Measurements from ENCODE around the gene RCOR1.
"Not testable (repeated sequence)": the region's sequence is repeated elsewhere in the genome, so short reads cannot be mapped to it uniquely, and the experiment has no call there.

Gene RCOR1

DNA sequence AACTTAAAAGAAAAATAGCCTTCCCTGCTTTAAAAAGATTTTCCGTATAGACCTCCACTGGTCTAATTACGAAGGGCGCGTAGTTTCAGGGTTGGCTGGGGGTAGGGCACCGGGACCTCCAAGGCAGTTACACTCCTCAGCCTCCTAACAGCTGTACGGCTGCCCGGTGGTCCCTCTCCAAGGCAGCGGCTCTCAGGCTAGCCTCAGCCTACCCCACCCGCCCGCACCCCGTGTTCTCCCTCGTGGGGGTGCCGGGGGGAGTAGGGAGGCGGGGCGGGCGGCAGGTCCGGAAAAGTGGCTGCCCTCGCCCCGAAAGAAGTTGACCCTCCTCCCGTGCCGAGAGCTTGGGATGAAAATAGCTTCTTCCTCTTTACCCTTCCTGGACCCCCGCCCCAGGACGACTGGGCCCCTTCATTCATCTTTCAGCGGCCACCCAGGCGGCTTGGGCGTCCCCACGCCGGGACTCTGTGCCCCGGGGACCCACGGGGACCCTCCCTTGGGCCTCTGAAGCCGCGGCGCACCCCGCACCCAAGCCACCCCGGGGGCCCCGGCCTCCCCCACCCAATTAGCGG lies 991 bp upstream of the RCOR1 start:
- peak in 26 of 58 donors; percentile 13 to 71 (median 54) for DNase-seq

GRCh38 chr14:102592763-102593060 lies 263 bp downstream of the RCOR1 start:
- no peak for DNase-seq

DNA sequence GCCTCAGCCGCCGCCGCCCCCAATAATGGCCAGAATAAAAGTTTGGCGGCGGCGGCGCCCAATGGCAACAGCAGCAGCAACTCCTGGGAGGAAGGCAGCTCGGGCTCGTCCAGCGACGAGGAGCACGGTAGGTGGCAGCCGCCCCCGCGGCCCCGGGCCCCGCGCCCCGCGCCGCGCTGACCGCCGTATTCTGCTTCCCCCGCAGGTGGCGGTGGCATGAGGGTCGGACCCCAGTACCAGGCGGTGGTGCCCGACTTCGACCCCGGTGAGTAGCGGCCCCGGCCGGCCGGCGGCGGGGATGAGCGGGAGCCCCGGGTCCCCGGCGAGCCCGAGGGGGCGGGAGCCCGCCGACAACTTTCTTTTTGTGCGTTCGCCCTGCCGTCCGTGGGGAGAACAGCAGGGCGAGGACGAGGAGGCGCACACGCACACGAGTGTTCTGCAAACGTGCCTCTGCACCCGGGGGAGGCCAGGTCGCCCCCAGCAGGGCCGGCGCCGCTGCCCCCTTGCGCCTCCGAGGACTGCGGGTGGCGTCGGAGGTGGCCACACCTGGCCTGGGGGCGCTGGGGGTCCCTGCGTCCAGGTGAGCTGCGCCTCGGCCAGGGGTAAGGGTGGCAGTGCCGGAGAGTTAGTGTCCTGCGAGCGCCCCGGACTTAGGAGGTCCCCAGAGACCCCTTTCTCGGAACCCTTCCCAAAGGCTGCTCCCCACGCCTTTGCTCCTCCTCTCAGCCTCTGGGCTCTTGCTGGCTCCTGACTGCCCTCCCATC lies 794 bp downstream of the RCOR1 start:
- DNase-seq = peak in 29 of 58 donors; percentile 7 to 51 (median 31)

GRCh38 chr14:102593825-102594137 lies 1.3 kb downstream of the RCOR1 start:
- peak in 1 of 58 donors; percentile 5 for DNase-seq

DNA sequence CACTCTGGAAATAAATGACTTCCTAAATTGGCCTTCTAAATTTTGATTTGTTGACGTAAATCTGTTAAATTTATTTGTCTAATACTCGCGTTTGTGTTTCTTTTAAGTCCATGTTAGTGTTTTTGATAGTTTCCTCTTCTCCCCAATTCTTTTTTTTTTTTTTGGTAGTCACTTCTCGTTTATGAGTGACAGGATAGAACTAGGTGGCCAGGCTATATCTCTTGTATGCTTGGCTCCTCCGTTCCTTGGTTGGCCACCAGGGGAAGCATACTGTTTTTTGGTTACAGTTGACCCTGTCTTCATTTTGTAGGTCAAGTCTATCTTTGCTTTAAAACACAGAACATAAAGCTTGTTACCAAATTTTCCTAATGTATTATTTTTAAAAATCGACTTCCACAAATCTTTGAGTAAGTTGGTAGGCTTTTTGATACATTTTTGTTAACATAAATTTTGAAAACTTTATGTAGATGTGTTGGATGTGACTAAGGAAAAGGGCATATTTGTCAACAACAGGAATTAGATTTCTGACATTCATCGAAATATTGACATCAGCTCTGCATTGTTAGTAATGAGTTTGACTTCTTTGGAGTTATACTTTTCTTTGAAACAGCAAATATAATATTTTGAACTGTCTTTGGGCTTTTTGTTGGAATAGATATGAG lies 2.2 kb downstream of the RCOR1 start:
- DNase-seq = peak in 9 of 58 donors; percentile 5 to 54 (median 28)

DNA sequence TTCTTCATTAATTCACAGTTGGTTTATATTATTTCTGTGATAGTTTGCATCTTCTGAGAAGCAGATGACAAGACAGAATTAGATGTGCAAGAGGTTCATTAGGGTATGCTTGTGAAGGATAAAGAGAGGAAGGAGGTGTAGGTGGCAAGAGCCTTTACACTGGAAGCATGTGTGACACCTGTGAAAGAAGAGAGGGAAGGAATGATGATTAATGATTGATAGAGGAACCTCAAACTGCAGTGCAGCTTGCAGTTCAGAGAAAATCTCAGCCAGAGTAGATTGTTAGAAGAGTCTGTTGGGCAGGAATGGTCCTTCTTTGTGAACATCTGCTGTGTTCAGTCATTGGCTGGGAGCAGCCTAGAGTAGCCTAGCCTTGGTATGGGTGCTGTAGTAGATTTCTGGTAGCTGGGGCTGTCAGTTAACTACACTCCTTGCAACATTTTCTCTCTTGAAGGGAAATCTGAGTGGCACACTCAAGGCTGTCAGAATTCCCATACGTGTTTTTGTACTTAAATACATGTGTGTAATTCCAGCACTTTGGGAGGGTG lies 9.0 kb downstream of the RCOR1 start:
- no peak for DNase-seq

DNA sequence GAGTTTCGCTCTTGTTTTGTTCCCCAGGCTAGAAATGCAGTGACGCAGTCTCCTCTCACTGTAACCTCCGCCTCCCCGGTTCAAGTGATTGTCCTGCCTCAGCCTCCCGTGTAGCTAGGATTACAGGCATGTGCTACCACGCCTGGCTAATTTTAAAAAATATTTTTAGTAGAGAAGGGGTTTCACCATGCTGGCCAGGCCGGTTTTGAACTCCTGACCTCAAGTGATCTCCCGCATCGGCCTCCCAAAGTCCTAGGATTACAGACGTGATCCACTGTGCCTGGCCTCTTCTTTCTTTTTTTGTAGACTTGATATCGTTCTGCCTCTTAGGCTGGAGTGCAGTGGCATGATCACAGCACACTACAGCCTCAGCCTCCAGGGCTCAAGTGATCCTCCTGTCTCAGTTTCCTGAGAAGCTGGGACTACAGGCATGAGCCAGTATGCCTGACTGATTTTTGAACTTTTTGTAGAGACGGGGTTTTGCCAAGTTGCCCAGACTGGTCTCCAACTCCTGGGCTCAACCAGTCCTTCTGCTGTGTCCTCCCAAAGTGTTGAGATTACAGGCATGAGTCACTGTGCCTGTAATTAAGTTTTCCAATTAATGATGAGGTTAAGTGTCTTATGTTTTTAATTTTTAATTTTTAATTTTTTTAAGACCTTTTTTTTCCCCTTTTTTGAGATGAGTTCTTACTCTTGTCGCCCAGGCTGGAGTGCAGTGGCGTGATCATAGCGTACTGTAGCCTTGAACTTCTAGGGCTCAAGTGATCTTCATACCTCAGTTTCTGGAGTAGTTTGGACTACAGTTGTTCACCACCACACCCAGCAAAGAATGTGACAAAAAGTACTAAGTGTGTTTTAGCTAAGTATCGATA lies 10.2 kb downstream of the RCOR1 start:
- no peak for DNase-seq

DNA sequence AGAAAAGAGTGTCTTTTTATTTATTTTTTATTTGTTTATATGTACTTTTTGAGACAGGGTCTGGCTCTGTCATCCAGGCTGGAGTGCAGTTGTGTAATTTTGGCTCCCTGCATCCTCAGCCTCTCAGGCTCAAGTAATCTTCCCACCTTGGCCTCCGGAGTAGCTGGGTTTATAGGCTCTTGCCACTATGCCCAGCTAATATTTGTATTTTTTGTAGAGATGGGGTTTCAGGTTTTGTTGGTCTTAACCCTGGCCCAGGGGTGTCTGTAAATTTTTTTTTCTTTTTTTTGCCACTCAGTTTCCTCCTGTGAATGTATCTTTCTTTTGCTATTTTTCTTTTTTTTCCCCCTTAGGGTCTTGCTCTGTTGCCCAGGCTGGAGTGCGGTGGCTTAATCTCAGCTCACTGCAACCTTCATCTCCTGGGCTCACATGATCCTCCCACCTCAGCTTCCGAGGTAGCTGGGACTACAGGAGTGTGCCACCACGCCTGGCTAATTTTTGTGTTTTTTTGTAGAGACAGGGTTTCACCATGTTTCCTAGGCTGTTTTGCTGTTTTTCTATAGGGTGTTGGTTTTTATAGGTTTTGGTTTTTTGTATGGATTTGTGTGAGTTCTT lies 11.0 kb downstream of the RCOR1 start:
- no peak for DNase-seq

DNA sequence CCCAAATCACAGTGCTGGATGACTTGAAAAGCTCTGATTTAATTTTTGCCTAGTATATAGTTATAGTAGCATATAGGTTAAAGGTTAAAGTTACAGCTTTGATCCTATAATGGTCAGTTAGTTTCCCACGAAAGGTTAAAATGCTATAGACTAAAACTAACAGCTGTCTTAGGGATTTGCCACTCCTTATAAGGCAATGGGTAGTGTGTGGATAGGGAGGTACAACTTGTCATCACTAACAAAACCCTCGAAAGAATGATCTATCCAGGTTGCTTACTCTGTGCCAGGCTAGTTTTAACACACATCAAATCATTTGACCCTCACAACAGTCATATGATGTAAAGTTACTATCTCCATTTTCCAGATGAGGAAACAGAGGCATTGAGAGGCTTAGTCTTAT lies 11.7 kb downstream of the RCOR1 start:
- DNase-seq = no peak

- no peak for DNase-seq
Observed at GRCh38 chr14:102605029-102605428, 12.6 kb downstream of the RCOR1 start.

GRCh38 chr14:102606296-102606695 lies 13.8 kb downstream of the RCOR1 start:
- no peak for DNase-seq

DNA sequence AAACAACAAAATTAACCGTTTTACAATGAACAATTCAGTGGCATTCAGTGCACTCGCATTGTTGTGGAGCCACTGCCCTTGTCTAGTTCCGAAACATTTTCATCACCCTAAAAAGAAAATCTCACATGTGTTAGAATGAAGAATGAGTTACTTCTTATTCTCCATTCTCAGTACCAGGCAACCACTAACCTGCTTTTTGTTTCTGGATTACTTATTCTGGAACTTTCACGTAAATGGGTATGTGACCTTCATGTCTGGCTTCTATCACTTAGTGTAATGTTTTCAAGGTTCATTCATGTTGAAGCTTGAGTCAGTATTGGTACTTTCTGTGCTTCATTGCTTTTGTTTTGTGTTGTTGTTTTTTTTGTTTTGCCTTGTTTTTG lies 15.6 kb downstream of the RCOR1 start:
- no peak for DNase-seq

DNA sequence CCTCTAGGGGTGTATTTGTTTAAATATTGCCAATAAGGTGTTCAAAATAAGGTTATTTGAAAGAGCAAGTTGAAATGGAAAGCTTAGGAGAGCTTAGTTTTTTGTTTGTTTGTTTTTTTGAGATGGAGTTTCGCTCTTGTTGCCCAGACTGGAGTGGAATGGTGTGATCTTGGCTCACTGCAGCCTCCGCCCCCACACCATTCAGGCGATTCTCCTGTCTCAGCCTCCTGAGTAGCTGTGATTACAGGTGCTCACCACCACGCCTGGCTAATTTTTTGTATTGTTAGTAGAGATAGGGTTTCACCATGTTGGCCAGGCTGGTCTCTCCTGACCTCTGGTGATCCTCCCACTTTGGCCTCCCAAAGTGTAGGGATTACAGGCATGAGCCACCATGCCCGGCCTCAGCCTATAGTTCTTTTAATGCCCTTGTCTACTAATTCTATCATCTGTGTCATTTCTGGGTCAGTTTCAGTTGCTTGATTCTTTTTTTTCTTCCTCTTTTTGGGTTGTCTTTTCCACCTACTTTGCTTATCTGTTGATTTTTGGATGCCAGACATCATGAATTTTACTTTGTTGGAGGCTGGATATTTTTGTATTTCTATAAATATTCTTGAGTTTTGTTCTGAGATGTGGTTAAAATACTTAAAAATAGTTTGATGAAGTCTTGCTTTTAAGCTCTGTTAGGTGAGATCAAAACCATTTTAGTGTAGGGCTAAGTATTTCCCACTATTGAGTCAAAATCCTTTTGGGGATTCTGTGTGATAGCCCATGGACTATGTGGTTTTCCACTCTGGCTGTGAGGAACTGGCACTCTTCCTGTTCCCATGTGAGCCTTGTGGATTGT lies 18.7 kb downstream of the RCOR1 start:
- no peak for DNase-seq

DNA sequence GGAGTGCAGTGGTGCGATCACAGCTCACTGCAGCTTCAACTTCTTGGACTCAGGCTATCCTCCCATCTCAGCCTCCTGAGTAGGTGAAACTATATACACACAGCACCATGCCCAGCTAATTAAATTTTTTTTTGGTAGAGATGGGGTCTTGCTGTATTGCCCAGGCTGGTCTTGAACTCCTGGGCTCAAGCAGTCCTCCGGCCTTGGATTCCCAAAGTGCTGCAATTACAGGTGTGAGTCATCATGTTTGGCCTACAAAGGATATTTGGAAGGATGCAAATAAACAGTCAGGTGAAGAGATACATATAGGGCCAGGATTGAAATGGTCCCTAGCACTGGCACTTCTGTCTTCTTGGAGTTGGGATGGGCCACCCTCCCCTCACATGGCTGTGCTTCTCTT lies 23.9 kb downstream of the RCOR1 start:
- no peak for DNase-seq

DNA sequence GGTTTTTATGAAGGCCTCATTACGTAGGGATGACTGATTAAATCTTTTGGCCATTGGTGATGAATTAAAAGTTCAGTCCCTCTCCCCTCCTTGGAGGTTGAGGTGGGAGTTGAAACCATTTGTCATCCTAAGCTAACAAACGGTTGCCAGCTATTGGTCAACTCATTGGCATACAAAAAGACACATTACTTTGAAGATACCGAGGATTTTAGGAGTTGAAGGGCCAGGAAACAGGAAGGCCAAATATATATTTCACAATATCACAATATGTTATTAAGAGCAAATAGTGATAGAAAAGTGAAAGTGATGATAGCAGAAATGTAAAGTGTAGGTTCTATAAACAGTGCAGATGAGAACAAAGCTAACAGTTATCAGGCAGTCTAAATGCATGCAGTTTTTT lies 24.4 kb downstream of the RCOR1 start:
- DNase-seq = no peak

DNA sequence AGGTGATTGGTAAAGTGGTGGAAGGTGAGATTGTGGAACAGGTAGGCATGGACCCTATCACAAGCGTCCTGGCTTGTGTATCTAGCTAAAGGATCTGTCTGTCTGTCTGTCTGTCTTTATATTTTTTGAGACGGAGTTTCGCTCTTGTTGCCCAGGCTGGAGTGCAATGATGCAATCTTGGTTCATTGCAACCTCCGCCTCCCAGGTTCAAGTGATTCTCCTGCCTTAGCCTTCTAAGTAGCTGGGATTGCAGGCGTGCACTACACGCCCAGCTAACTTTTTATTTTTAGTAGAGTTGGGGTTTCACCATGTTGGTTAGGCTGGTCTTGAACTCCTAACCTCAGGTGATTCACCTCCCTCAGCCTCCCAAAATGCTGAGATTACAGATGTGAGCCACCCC lies 26.6 kb downstream of the RCOR1 start:
- not testable (repeated sequence) for DNase-seq

DNA sequence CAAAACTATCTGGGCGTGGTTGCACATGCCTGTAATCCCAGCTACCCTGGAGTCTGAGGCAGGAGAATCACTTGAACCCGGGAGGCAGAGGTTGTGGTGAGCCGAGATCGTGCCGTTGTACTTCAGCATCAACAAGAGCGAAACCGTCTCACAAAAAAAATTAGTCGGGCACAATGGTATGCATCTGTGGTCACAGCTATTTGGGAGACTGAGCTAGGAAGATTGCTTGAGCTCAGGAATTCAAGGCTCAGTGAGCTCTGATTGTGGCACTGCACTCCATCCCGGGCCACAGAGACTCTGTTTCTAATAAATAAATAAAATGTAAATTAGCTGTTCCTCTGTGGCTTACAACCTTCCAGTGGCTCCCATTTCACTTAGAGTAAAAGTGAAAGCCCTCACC lies 28.0 kb downstream of the RCOR1 start:
- no peak for DNase-seq

- peak in 2 of 58 donors; percentile 2 for DNase-seq
Observed at GRCh38 chr14:102622262-102622885, 29.9 kb downstream of the RCOR1 start.

DNA sequence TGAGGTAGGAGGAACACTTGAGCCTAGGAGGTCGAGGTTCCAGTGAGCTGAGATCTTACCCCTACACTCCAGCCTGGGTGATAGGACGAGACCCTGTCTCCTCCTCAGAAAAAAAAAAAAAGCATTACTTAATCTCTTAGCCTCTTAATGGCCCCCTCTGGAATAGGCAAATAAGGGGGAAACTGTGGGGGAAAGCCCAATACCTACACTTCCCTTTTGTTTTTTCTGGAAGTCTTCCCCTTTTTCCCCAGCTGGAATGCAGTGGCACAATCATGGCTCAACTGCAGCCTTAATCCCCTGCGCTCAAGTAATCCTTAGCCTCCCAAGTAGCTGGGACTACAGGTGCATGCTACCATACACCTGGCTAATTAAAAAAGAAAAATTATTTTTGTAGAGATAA lies 32.2 kb downstream of the RCOR1 start:
- DNase-seq = no peak
